Breast epithelium (tissue), 3 donors: ENCODE data around the gene HBG2.

Source experiments
- CTCF ChIP-seq, 3 donors: fragments of 450-650 bp; IDR thresholded peaks; one replicate each; pipeline ENCODE4 v1.5.1; 2016 to 2017; ENCODE audit warnings: antibody characterized with exemption in 3 of 3, mild to moderate bottlenecking in 3 of 3, moderate library complexity in 3 of 3
- POLR2A ChIP-seq: fragments of 450-650 bp; IDR thresholded peaks from one replicate; pipeline ENCODE4 v1.6.1; 2016; ENCODE audit warnings: antibody characterized with exemption, mild to moderate bottlenecking, moderate library complexity

- TF ChIP-seq CTCF (IDR thresholded peaks at IDR 0.05) (no peak), POLR2A (no peak)
Measured at GRCh38 chr11:5238486-5238885, 16.1 kb downstream of the HBG2 start.
